Prostate gland (tissue), 2 donors: ENCODE measurements around the gene MB21D2.

Experiments used
- CTCF ChIP-seq, 4 experiments: fragments of 200-600 bp in 2 of 4; fragments of 450-650 bp in 2 of 4; sonication (generic) in 2 of 4; IDR thresholded peaks; 1 replicate in 3 of 4; 2 replicates in 1 of 4; pipeline ENCODE4 v1.5.1; 2016 to 2019; ENCODE audit warnings: antibody characterized with exemption in 4 of 4, mild to moderate bottlenecking in 2 of 4, moderate library complexity in 2 of 4
- POLR2A ChIP-seq: fragments of 450-650 bp; IDR thresholded peaks from one replicate; pipeline ENCODE4 v1.6.1; 2016; ENCODE audit warnings: antibody characterized with exemption, mild to moderate bottlenecking

DNA sequence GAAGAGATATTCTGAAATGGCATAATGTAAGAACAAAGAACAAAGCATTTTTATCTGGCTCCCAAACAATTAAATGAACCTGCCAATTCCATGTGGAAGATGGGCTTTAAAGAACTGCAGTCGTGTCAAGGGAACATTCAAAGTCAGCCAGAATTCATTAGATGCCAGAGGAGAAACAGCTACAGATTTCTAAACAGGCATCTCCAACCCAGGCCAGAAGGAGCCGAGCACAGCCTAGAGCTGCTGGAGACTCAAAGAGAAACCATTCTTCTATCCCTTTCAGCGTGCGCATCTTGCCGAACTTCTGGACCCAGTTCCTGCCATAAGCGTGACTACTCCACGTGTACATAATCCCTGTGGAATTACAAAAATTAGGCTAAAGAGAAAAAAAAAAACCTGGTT is 60.4 kb downstream of the MB21D2 start:
- TF ChIP-seq CTCF (IDR thresholded peaks at IDR 0.05) (no peak), POLR2A (no peak)
